ENCODE data around the gene SULT2B1. TPM values are rescaled to one million over a fixed set of nuclear protein-coding genes. Genes with fewer than 3 reads are reported as not detected.

The SULT2B1 gene
- total RNA-seq (not detected in 2 replicates), polyA plus RNA-seq (0.43 and 0.79 TPM in 2 replicates)

DNA sequence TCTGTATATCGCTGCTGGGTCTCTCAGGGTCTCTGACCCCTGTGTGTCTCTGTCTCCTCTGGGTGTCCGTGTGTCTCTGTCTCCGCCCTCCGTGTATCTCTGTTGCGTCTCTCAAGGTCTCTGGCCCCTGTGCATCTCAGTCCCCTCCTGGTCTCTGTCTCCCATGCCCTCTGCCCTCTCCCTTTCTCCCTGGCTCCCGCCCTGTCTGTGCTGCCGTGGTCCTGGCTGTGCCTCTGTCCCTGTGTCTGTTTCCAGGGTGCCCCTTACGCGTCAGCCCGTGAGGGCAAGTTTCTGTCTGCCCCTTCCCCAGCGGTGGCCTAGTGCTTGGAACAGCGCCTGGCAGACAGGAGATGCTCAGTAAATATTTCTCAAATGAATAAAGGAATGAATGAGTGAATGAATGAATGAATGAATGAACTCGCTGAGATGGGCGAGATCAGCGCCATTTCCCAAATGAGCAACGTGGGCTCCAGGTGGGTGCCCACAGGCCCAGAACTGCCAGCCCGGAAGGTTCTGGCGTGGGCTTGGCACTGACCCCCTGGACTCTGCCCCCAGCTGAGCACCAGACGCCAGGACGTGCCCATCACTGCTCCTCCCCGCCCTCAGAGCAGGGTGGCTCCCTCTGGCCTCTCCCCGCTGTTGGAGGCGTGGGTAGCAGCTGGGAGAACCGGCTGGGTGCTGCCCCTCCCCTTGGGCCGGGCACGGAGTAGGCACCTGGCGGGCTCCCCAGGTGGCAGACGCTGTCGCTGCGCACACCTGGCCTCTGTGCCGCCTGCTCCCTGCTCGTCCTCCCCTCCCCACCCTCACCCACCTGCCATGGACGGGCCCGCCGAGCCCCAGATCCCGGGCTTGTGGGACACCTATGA lies at the start of gene SULT2B1:
Gene SULT2B1 (plus strand): TSS at position 736 of the 866 bp plus-strand sequence. CDS start 81 bp downstream, at position 817.
- Histone ChIP-seq H3K36me3 (replicated peaks; ENCODE audit: insufficient read depth, low read depth) (no peaks in the 10 kb centered on the region), H3K27ac (no peak within 1 kb of the TSS), H3K4me1 (ENCODE audit: insufficient read depth) (peaks cover 18% of the 10 kb centered on the region), H4K20me1 (ENCODE audit: insufficient read depth, poor library complexity, severe bottlenecking) (no peaks in the 10 kb centered on the region), H3K9me3 (ENCODE audit: low read depth) (no peaks in the 10 kb centered on the region), H3K4me3 (no peak within 1 kb of the TSS), H3K9me2 (replicated peaks; ENCODE audit: insufficient read depth) (no peaks in the 10 kb centered on the region), H3K79me2 (no peaks in the 10 kb centered on the region), H2AFZ (no peak within 1 kb of the TSS), H3K4me2 (no peak within 1 kb of the TSS), H3K27me3 (no peaks in the 10 kb centered on the region)
- WGBS (ENCODE audit: low lambda C conversion rate, missing lambda C conversion rate): 85% methylated on average over 34 of the region's 36 CpGs
- no peak for DNase-seq (ENCODE audit: low spot score)
- TF ChIP-seq, protein P1, sequence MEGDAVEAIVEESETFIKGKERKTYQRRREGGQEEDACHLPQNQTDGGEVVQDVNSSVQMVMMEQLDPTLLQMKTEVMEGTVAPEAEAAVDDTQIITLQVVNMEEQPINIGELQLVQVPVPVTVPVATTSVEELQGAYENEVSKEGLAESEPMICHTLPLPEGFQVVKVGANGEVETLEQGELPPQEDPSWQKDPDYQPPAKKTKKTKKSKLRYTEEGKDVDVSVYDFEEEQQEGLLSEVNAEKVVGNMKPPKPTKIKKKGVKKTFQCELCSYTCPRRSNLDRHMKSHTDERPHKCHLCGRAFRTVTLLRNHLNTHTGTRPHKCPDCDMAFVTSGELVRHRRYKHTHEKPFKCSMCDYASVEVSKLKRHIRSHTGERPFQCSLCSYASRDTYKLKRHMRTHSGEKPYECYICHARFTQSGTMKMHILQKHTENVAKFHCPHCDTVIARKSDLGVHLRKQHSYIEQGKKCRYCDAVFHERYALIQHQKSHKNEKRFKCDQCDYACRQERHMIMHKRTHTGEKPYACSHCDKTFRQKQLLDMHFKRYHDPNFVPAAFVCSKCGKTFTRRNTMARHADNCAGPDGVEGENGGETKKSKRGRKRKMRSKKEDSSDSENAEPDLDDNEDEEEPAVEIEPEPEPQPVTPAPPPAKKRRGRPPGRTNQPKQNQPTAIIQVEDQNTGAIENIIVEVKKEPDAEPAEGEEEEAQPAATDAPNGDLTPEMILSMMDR (IDR thresholded peaks at IDR 0.05; ENCODE audit: poor library complexity): no peak
- TF ChIP-seq EZH2phosphoT487 (IDR thresholded peaks at IDR 0.05; ENCODE audit: low read depth, severe bottlenecking, unreplicated experiment): no peak
- no peak for TF ChIP-seq EZH2 (IDR thresholded peaks at IDR 0.05; ENCODE audit: borderline replicate concordance)

DNA sequence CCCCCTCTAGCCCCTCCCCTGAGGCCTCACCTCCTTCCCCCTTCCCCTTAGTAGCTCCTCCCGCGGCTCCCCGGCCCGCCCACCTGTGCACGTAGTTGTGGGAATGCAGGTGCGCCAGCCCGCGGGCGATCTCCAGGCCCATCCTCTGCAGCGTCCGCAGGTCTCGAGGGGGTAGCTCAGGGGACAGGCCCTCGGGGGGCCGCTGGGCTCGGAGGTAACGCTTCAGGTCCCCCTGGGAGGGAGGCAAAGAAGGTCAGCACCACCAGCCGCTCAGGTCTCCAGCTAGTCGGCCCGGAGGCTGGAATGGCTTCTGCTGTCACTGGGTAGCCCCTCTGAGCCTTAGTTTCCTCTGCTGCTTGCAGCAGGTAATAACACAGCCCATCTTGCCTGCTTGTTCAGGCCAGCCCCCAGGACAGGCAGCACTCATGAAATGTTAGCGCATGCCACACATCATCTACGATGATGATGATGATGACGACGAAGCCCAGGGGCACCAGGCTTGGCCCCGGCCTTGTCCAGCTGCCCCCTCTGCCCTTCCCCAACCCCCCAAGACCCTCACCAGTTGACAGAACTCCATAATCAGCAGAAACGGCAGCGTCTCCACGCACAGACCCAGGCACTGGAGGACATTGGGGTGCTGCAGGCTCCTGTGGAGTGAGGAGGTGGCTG lies 49.5 kb upstream of the SULT2B1 start:
- Histone ChIP-seq H3K27me3 (no peaks in the 10 kb centered on the region), H3K9me2 (replicated peaks; ENCODE audit: insufficient read depth) (no peaks in the 10 kb centered on the region), H3K4me3 (no peak overlapping the region), H3K27ac (peak overlapping the region; percentile 84), H3K36me3 (replicated peaks; ENCODE audit: insufficient read depth, low read depth) (no peaks in the 10 kb centered on the region), H3K4me1 (ENCODE audit: insufficient read depth) (peaks cover 3% of the 10 kb centered on the region), H2AFZ (no peak overlapping the region), H4K20me1 (ENCODE audit: insufficient read depth, poor library complexity, severe bottlenecking) (no peaks in the 10 kb centered on the region), H3K79me2 (no peaks in the 10 kb centered on the region), H3K4me2 (peak overlapping the region; percentile 77), H3K9me3 (ENCODE audit: low read depth) (no peaks in the 10 kb centered on the region)
- no peak for TF ChIP-seq EZH2 (IDR thresholded peaks at IDR 0.05; ENCODE audit: borderline replicate concordance)
- TF ChIP-seq, protein P1 (IDR thresholded peaks at IDR 0.05; ENCODE audit: poor library complexity): no peak
- no peak for TF ChIP-seq EZH2phosphoT487 (IDR thresholded peaks at IDR 0.05; ENCODE audit: low read depth, severe bottlenecking, unreplicated experiment)
- DNase-seq (ENCODE audit: low spot score): no peak
- WGBS (ENCODE audit: low lambda C conversion rate, missing lambda C conversion rate): 49% methylated on average over 15 of the region's 27 CpGs

GRCh38 chr19:48506138-48506733 lies 45.7 kb upstream of the SULT2B1 start:
- Histone ChIP-seq H3K79me2 (no peaks in the 10 kb centered on the region), H3K27ac (no peak overlapping the region), H4K20me1 (ENCODE audit: insufficient read depth, poor library complexity, severe bottlenecking) (no peaks in the 10 kb centered on the region), H2AFZ (no peak overlapping the region), H3K4me2 (no peak overlapping the region), H3K4me3 (no peak overlapping the region), H3K36me3 (replicated peaks; ENCODE audit: insufficient read depth, low read depth) (no peaks in the 10 kb centered on the region), H3K9me2 (replicated peaks; ENCODE audit: insufficient read depth) (no peaks in the 10 kb centered on the region), H3K9me3 (ENCODE audit: low read depth) (no peaks in the 10 kb centered on the region), H3K27me3 (no peaks in the 10 kb centered on the region), H3K4me1 (ENCODE audit: insufficient read depth) (peaks cover 3% of the 10 kb centered on the region)
- TF ChIP-seq EZH2phosphoT487 (IDR thresholded peaks at IDR 0.05; ENCODE audit: low read depth, severe bottlenecking, unreplicated experiment): no peak
- TF ChIP-seq, protein P1 (IDR thresholded peaks at IDR 0.05; ENCODE audit: poor library complexity): peak; percentile 57
- WGBS (ENCODE audit: low lambda C conversion rate, missing lambda C conversion rate): 96% methylated on average over 5 of the region's 5 CpGs
- no peak for DNase-seq (ENCODE audit: low spot score)
